Measurements from ENCODE around the gene ZSWIM3. TPM values are rescaled to one million over a fixed set of nuclear protein-coding genes. Genes with fewer than 3 reads are reported as not detected.

Gene ZSWIM3
- total RNA-seq, 4 donors from 2014 or later = 1.3 to 3.3 (median 2.1) TPM

DNA sequence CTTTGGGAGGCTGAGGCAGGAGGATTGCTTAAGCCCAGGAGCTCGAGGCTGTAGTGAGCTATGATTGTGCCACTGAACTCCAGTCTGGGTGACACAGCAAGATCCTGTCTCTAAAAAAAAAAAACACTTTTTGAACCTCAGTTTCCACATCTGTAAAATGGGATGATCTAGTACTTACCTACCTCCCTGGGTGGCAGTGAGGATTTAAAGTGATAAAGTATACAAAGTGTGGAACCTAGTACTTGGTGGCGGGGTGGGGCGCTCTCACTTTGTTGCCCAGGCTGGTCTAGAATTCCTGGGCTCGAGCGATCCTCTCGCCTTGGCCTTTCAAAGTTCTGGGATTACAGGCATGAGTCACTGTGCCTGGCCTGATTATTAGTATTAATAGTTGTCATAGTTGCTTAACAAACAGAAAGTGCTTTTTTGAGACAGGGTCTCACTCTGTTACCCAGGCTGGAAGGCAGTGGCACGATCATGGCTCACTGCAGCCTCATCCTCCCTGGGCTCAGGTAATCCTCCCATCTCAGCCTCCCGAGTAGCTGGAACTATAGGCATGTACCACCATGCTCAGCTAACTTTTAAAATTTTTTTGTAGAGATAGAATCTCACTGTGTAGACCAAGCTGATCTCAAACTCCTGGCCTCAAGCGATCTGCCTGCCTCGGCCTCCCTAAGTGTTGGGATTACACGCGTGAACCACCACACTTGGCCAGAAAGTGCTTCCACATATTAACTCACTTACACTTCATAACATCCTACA, 61.5 kb downstream of the ZSWIM3 start:
- in situ Hi-C loops (cut with MboI; ENCODE audit: low sequenced_read_pairs in 4 of 4) = no loop called here
- no peak for TF ChIP-seq POLR2A (IDR thresholded peaks at IDR 0.05)
- TF ChIP-seq, protein P1, sequence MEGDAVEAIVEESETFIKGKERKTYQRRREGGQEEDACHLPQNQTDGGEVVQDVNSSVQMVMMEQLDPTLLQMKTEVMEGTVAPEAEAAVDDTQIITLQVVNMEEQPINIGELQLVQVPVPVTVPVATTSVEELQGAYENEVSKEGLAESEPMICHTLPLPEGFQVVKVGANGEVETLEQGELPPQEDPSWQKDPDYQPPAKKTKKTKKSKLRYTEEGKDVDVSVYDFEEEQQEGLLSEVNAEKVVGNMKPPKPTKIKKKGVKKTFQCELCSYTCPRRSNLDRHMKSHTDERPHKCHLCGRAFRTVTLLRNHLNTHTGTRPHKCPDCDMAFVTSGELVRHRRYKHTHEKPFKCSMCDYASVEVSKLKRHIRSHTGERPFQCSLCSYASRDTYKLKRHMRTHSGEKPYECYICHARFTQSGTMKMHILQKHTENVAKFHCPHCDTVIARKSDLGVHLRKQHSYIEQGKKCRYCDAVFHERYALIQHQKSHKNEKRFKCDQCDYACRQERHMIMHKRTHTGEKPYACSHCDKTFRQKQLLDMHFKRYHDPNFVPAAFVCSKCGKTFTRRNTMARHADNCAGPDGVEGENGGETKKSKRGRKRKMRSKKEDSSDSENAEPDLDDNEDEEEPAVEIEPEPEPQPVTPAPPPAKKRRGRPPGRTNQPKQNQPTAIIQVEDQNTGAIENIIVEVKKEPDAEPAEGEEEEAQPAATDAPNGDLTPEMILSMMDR (IDR thresholded peaks at IDR 0.05 in 4 of 5, conservative IDR thresholded peaks at IDR 0.05 in 1 of 5) = no peak
- Histone ChIP-seq H3K4me1 (peaks cover 5 to 21% of the 10 kb centered on the region in 2 donors), H3K4me3 (no peak overlapping the region), H3K9me3 (no peaks in the 10 kb centered on the region), H3K36me3 (no peaks in the 10 kb centered on the region), H3K27ac (peak overlapping the region; percentile 59 to 67 (median 64)), H3K27me3 (no peaks in the 10 kb centered on the region)
- ATAC-seq = peak in 1 of 2 donors; percentile 8
- intact Hi-C loops (cut with DNase I; ENCODE audit: low total_unique reads) = no loop called here
- DNase-seq = no peak

DNA sequence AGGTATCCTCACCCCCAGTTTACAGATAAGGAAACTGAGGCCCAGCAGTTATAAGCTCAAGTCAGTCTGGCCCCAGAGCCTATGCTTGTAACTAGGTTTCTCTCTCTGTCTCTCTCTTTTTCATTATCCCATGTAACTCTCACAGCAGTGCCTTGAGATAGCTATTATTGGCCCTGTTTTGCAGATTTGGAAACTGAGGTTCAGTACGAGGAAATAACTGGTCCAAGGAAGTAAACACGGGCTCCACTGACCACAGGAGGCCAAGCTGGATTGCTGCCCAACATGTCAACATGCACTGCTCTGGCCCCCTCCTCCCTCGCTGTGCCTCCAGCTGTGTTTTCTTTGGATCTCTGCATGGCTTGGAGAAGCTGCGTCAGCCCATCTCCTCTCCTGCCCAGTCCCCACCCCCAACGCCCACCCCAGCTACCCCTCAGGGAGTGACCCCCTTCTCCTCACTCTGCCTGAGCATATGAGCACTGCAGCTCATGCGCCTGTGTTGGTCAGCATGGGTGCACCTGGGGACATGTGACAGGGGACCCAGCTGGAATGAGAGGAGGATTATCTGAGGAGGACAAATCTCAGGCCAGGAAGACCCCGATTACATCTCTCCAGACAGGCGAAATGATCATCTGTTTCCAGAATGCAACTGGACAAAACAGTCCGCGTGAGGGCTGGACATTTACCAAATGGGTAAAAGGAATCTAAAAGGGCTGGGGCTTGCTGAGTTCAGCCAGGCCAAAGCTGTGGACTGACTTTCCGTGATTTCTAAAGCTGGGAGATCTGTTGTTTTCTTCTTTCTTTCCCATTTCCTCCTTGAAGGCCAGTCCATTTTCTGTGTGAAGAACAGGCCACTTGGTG, 62.4 kb downstream of the ZSWIM3 start:
- Histone ChIP-seq H3K9me3 (no peaks in the 10 kb centered on the region), H3K36me3 (no peaks in the 10 kb centered on the region), H3K4me3 (no peak overlapping the region), H3K27ac (peak overlapping the region; percentile 59 to 67 (median 64)), H3K27me3 (no peaks in the 10 kb centered on the region), H3K4me1 (peaks cover 11 to 29% of the 10 kb centered on the region in 2 donors)
- peak; percentile 62 to 73 for DNase-seq
- intact Hi-C loops (cut with DNase I; ENCODE audit: low total_unique reads) (no loop called here), in situ Hi-C loops (cut with MboI; ENCODE audit: low sequenced_read_pairs in 4 of 4) (no loop called here)
- ATAC-seq = peak; percentile 35 to 55
- TF ChIP-seq, protein P1 (IDR thresholded peaks at IDR 0.05 in 4 of 5, conservative IDR thresholded peaks at IDR 0.05 in 1 of 5) = no peak
- TF ChIP-seq POLR2A (IDR thresholded peaks at IDR 0.05) = no peak

DNA sequence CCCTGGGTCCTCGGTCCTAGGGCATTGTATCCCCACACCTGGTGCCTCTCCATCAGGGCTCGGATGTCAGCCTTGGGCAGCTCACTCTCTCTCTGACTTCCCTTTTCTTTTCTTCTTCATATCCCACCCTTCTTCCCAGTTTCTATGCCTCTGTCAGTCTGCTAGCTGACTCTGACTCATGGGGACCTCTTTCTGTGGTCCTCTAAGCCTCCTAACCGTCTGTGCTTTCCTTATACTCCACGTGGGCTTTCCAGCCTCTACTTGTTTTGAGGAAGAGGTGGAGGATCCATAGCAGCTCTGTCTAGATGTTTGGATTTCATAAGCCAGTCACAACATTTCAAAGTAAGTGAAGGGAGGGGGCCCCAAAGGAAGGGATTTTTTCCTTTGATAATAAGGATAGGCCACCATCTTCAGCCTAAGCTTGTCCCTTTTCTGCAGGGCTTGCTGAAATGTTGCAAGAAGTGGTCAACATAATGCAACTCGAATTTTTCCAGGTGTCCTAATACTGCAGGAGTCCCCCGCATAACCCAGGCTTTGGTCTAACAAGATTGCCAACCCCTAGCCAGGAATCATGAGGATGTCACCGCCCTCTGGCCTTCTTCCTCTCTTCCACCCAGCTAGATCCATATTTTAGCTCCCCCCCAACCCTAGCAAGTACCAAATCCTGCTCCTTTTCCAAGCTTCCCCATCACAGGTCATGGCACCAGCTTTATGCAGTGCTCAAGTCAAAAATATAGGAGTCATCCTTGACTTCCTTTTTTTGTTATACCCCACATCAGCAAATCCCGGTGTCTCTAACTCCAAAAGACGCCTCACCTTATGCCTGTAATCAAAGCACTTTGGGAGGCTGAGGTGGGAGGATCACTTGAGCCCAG, 63.3 kb downstream of the ZSWIM3 start:
- intact Hi-C loops (cut with DNase I; ENCODE audit: low total_unique reads) (no loop called here), in situ Hi-C loops (cut with MboI; ENCODE audit: low sequenced_read_pairs in 4 of 4) (no loop called here)
- DNase-seq = no peak
- peak overlapping the region; percentile 59 to 67 (median 64) for H3K27ac ChIP-seq
- H3K9me3 ChIP-seq = no peaks in the 10 kb centered on the region
- no peaks in the 10 kb centered on the region for H3K36me3 ChIP-seq
- TF ChIP-seq, protein P1 (IDR thresholded peaks at IDR 0.05 in 4 of 5, conservative IDR thresholded peaks at IDR 0.05 in 1 of 5) = no peak
- no peak for TF ChIP-seq POLR2A (IDR thresholded peaks at IDR 0.05)
- peaks cover 11 to 29% of the 10 kb centered on the region in 2 donors for H3K4me1 ChIP-seq
- no peaks in the 10 kb centered on the region for H3K27me3 ChIP-seq
- ATAC-seq = no peak
- H3K4me3 ChIP-seq = no peak overlapping the region

DNA sequence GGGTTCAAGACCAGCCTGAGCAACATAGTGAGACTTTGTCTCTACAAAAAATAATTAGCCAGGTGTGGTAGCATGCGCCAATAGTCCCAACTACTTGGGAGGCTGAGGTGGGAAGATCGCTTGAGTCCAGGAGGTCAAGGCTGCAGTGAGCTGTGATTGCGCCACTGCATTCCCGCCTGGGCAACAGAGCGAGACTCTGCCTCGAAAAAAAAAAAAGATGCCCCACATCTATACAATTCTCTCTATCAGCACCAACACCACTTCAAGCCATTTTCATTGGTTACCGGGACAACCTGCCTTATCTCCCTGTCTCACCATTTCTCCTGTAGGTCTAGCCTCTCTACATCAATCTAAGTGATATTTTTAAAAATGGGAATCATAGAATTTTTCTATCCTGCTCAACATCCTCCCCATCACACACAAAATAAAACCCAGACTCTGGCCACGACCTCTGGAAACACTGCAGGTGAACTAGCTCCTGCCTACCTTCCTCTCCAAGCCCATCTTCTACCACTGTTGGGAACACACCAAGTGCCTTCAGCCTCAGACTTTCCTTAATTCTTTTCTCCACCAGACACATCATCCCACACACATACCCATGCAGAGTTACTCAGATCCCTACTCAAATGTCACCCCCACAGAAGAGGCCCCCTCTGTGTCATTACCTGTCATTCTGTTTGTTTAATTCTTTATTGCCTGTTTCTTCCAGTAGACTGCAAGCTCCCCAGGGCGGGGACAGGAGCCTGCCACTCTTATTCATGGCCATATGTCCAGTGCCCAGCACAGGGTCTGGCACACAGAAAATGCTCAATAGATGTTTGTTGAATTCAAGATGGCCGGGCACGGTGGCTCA, 64.1 kb downstream of the ZSWIM3 start:
- no peak for DNase-seq
- in situ Hi-C loops (cut with MboI; ENCODE audit: low sequenced_read_pairs in 4 of 4) = no loop called here
- ATAC-seq = no peak
- Histone ChIP-seq H3K9me3 (no peaks in the 10 kb centered on the region), H3K27ac (peak overlapping the region in 1 of 4 donors; percentile 67), H3K4me3 (no peak overlapping the region), H3K4me1 (peaks cover 11 to 29% of the 10 kb centered on the region in 2 donors), H3K36me3 (no peaks in the 10 kb centered on the region), H3K27me3 (no peaks in the 10 kb centered on the region)
- TF ChIP-seq, protein P1 (IDR thresholded peaks at IDR 0.05 in 4 of 5, conservative IDR thresholded peaks at IDR 0.05 in 1 of 5) = no peak
- no peak for TF ChIP-seq POLR2A (IDR thresholded peaks at IDR 0.05)
- intact Hi-C loops (cut with DNase I; ENCODE audit: low total_unique reads) = no loop called here

Measured in gastrocnemius medialis (tissue), 4 donors.